ENCODE data around the gene OR10A2. TPM values are rescaled to one million over a fixed set of nuclear protein-coding genes. Genes with fewer than 3 reads are reported as not detected.

OR10A2 gene, protein sequence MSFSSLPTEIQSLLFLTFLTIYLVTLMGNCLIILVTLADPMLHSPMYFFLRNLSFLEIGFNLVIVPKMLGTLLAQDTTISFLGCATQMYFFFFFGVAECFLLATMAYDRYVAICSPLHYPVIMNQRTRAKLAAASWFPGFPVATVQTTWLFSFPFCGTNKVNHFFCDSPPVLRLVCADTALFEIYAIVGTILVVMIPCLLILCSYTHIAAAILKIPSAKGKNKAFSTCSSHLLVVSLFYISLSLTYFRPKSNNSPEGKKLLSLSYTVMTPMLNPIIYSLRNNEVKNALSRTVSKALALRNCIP
- total RNA-seq (not detected), polyA plus RNA-seq (not detected)
- long read RNA-seq, donor 1, result 0 reads
- long read RNA-seq, donor 2, result 0 reads
- long read RNA-seq, donor 3, result 0 reads
- long read RNA-seq, donor 4, partial matches to known transcripts, result 0 of 1 reads
- long read RNA-seq, donor 4, other reads (novel, unspliced or antisense), result 0 of 1 reads
- long read RNA-seq, donor 5, result 0 reads

DNA sequence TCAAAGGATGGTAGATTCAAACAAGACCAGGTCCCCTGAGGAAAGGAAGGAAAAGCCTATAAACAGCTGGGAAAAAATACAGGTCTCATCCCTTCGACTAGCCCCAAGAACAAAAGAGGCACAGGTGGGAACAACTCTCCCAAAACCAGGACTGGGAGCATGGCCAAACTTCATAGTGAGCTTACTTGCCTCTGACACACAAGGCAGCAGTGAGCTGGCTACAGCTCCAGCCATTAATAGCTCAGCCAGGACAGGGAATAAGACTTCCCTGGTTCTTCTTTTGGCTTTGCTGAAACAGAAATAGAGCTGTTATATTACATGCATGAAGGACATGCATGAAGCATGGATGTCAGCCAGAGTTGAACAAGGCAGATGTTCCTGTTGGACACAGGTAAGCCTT lies at the start of gene OR10A2:
TSS of gene OR10A2 (plus strand) at position 97 of the 400 bp plus-strand sequence. CDS start 6,698 bp downstream, outside the sequence.
- Histone ChIP-seq H3K9me3 (ENCODE audit: control insufficient read depth in 4 of 4, insufficient read depth in 3 of 4, low read length in 3 of 4) (no peaks in the 10 kb centered on the region), H3K4me1 (ENCODE audit: control insufficient read depth in 5 of 5, insufficient read depth in 5 of 5, low read length in 5 of 5) (no peaks in the 10 kb centered on the region), H3K27ac (ENCODE audit: low read depth in 1 of 2, low read length in 1 of 2) (no peak within 1 kb of the TSS), H3K27me3 (ENCODE audit: control insufficient read depth in 3 of 3, insufficient read depth in 3 of 3, low read length in 2 of 3) (no peaks in the 10 kb centered on the region), H3K4me3 (no peak within 1 kb of the TSS), H3K9ac (ENCODE audit: insufficient read depth in 1 of 2, low read length in 2 of 2) (no peak within 1 kb of the TSS), H3K36me3 (ENCODE audit: control insufficient read depth in 4 of 4, insufficient read depth in 4 of 4, low read length in 4 of 4) (no peaks in the 10 kb centered on the region)
- TF ChIP-seq, protein P1, sequence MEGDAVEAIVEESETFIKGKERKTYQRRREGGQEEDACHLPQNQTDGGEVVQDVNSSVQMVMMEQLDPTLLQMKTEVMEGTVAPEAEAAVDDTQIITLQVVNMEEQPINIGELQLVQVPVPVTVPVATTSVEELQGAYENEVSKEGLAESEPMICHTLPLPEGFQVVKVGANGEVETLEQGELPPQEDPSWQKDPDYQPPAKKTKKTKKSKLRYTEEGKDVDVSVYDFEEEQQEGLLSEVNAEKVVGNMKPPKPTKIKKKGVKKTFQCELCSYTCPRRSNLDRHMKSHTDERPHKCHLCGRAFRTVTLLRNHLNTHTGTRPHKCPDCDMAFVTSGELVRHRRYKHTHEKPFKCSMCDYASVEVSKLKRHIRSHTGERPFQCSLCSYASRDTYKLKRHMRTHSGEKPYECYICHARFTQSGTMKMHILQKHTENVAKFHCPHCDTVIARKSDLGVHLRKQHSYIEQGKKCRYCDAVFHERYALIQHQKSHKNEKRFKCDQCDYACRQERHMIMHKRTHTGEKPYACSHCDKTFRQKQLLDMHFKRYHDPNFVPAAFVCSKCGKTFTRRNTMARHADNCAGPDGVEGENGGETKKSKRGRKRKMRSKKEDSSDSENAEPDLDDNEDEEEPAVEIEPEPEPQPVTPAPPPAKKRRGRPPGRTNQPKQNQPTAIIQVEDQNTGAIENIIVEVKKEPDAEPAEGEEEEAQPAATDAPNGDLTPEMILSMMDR (IDR thresholded peaks at IDR 0.05; ENCODE audit: control extremely low read depth, extremely low read depth), result no peak
- DNase-seq (no peak), ATAC-seq (ENCODE audit: insufficient read depth, low FRiP score) (no peak)
- 65 to 77% methylated on average over 1 of the region's 1 CpG for WGBS, 2 donors

- H3K4me3 ChIP-seq, result no peak overlapping the region
- no peaks in the 10 kb centered on the region for H3K27me3 ChIP-seq (ENCODE audit: control insufficient read depth in 3 of 3, insufficient read depth in 3 of 3, low read length in 2 of 3)
- no peak for DNase-seq
- H3K36me3 ChIP-seq (ENCODE audit: control insufficient read depth in 4 of 4, insufficient read depth in 4 of 4, low read length in 4 of 4), result no peaks in the 10 kb centered on the region
- no peaks in the 10 kb centered on the region for H3K4me1 ChIP-seq (ENCODE audit: control insufficient read depth in 5 of 5, insufficient read depth in 5 of 5, low read length in 5 of 5)
- TF ChIP-seq, protein P1 (IDR thresholded peaks at IDR 0.05; ENCODE audit: control extremely low read depth, extremely low read depth), result no peak
- no peak overlapping the region for H3K9ac ChIP-seq (ENCODE audit: insufficient read depth in 1 of 2, low read length in 2 of 2)
- peaks cover 0 to 5% (median 2%) of the 10 kb centered on the region in 4 donors for H3K9me3 ChIP-seq (ENCODE audit: control insufficient read depth in 4 of 4, insufficient read depth in 3 of 4, low read length in 3 of 4)
- no peak overlapping the region for H3K27ac ChIP-seq (ENCODE audit: low read depth in 1 of 2, low read length in 1 of 2)
- 69 to 82% methylated on average over 2 of the region's 2 CpGs for WGBS, 2 donors
- ATAC-seq (ENCODE audit: insufficient read depth, low FRiP score), result no peak
Observed at GRCh38 chr11:6813656-6814055, 49.2 kb upstream of the OR10A2 start.

DNA sequence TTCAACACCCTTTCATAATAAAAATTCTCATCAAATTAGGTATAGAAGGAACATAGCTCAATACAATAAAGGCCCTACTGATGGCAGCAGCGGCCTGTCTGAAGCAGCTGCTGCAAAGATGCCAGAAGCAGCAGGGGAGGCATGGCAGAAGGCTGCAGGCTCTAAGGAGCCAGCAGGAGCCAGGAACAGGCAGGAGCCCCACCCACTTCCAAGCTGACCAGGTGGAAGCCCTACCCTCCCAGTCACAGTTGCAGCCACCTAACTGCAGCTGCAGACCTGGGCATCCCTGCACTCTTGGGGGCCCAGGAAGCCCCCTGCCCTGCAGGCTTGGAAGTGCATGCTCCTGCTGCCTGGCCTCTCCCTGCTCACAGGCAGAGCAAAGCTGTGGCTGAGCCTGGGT lies 45.2 kb upstream of the OR10A2 start:
- H3K27me3 ChIP-seq (ENCODE audit: control insufficient read depth in 3 of 3, insufficient read depth in 3 of 3, low read length in 2 of 3), result no peaks in the 10 kb centered on the region
- WGBS, 2 donors, result 57 to 71% methylated on average over 1 of the region's 1 CpG
- H3K4me3 ChIP-seq, result no peak overlapping the region
- peaks cover 0 to 5% (median 2%) of the 10 kb centered on the region in 4 donors for H3K9me3 ChIP-seq (ENCODE audit: control insufficient read depth in 4 of 4, insufficient read depth in 3 of 4, low read length in 3 of 4)
- no peak overlapping the region for H3K27ac ChIP-seq (ENCODE audit: low read depth in 1 of 2, low read length in 1 of 2)
- H3K36me3 ChIP-seq (ENCODE audit: control insufficient read depth in 4 of 4, insufficient read depth in 4 of 4, low read length in 4 of 4), result no peaks in the 10 kb centered on the region
- no peaks in the 10 kb centered on the region for H3K4me1 ChIP-seq (ENCODE audit: control insufficient read depth in 5 of 5, insufficient read depth in 5 of 5, low read length in 5 of 5)
- DNase-seq (no peak), ATAC-seq (ENCODE audit: insufficient read depth, low FRiP score) (no peak)
- TF ChIP-seq, protein P1 (IDR thresholded peaks at IDR 0.05; ENCODE audit: control extremely low read depth, extremely low read depth), result no peak
- no peak overlapping the region for H3K9ac ChIP-seq (ENCODE audit: insufficient read depth in 1 of 2, low read length in 2 of 2)
